ENCODE data around the gene TLE4. TPM values are rescaled to one million over a fixed set of nuclear protein-coding genes. Genes with fewer than 3 reads are reported as not detected.
"Not testable (repeated sequence)": the region's sequence is repeated elsewhere in the genome, so short reads cannot be mapped to it uniquely, and the experiment has no call there.

TLE4 gene
- total RNA-seq, 4 donors from 2014 or later = 30.1 to 32.9 (median 30.7) TPM

DNA sequence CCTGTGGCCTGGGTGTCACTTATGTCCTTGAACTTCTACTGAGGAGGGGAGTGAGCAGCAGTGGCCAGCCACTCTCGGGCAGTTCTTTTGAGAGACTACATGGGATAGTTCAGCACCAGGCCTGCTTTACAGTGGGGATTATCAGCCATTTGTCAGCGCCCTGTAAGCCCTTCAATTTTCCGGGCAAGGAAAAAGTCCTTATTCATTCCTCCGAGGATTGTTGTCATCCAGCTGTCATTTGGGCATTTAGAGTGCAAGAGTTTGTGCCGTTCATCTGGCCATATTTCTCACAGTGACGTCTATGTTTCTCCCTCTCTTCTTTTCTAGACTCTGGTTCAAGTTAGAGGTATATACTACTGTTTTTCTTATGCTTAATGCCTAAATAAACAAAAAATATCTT, 172.8 kb downstream of the TLE4 start:
- TF ChIP-seq, protein P1, sequence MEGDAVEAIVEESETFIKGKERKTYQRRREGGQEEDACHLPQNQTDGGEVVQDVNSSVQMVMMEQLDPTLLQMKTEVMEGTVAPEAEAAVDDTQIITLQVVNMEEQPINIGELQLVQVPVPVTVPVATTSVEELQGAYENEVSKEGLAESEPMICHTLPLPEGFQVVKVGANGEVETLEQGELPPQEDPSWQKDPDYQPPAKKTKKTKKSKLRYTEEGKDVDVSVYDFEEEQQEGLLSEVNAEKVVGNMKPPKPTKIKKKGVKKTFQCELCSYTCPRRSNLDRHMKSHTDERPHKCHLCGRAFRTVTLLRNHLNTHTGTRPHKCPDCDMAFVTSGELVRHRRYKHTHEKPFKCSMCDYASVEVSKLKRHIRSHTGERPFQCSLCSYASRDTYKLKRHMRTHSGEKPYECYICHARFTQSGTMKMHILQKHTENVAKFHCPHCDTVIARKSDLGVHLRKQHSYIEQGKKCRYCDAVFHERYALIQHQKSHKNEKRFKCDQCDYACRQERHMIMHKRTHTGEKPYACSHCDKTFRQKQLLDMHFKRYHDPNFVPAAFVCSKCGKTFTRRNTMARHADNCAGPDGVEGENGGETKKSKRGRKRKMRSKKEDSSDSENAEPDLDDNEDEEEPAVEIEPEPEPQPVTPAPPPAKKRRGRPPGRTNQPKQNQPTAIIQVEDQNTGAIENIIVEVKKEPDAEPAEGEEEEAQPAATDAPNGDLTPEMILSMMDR (IDR thresholded peaks at IDR 0.05) = no peak
- DNase-seq (ENCODE audit: low spot score) (no peak), ATAC-seq (ENCODE audit: low FRiP score) (no peak)

DNA sequence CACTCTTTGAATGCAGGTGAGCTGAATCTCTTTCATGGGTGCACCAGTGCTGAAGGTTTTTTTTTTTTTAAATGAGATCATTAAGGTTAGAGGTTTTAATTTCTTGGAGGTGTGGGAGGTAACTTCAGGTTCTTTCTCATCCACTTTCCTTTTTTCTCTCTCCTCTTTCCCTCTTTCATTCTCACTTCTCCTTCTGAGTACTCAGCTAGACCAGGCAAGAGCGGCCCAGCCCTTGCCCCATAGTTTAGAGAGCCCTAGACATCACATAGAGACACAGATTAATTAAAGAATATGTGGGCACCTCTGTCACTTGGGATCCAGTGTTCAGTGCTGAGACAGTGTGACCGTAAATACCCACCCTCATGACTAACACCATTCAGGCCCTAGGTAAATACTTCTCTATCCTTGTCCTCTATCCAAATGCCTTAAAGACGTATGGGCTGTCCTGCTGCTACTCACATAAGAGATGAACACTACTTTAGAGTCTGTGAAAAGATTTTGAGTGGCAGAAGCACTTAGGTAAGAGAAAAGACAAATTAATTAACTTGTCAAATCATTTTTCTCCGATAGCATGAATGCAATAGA, 174.1 kb downstream of the TLE4 start:
- ATAC-seq (ENCODE audit: low FRiP score) (no peak), DNase-seq (ENCODE audit: low spot score) (no peak)
- TF ChIP-seq, protein P1 (IDR thresholded peaks at IDR 0.05) = no peak

DNA sequence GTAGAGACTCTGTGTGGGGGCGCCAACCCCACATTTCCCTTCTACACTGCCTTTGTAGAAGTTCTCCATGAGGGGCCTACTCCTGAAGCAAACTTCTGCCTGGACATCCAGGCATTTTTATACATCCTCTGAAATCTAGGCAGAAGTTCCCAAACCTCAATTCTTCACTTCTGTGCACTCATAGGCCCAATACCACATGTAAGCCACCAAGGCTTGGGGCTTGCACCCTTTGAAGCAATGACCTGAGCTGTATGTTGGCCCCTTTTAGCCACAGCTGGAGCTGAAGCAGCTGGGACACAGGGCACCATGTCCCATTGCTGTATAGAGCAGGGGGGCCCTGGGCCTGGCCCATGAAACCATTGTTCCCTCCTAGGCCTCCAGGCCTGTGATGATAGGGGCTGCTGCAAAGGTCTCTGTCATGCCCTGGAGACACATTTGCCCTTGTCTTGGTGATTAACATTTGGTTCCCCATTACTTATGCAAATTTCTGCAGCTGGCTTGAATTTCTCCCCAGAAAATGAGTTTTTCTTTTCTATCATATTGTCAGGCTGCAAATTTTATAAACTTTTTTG, 180.2 kb downstream of the TLE4 start:
- ATAC-seq (ENCODE audit: low FRiP score); DNase-seq (ENCODE audit: low spot score): not testable (repeated sequence)

DNA sequence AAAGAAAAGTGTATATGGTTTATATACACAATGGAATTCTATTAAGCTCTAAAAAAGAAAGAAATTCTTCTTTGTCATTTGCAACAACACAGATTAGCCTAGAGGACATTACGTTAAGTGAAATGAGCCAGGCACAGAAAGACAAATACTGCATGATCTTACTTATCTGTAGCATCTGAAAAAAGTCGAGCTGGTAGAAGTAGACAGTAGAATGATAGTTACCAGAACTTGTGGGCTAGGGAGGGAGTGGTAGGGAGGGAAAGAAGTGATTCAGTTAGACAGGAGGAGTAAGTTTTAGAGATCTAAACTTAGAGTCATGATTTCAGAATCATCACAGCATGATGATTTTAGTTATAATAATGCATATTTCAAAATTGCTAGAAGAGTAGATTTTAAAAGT, 184.6 kb downstream of the TLE4 start:
- TF ChIP-seq, protein P1 (IDR thresholded peaks at IDR 0.05) = no peak
- DNase-seq (ENCODE audit: low spot score) (no peak), ATAC-seq (ENCODE audit: low FRiP score) (no peak)

DNA sequence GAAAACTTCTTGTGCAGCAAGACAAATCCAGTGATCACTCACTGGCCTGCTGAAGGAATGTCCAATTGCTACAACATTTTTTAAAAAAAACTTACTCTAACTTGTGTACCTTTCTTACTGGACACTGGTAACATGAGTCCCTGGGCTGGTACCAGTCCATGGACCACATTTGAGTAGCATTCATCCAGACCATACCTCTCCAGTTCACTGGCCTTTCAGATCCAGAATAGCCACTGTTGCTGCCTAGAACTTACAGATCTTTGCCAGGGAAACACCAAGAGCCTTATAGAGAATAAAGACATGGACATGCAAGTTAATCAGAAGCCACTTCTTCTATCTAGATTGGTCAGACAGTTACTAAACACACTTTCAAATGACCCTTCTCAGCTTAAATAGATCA, 185.3 kb downstream of the TLE4 start:
- DNase-seq (ENCODE audit: low spot score) = no peak
- TF ChIP-seq, protein P1 (IDR thresholded peaks at IDR 0.05) = no peak
- no peak for ATAC-seq (ENCODE audit: low FRiP score)

DNA sequence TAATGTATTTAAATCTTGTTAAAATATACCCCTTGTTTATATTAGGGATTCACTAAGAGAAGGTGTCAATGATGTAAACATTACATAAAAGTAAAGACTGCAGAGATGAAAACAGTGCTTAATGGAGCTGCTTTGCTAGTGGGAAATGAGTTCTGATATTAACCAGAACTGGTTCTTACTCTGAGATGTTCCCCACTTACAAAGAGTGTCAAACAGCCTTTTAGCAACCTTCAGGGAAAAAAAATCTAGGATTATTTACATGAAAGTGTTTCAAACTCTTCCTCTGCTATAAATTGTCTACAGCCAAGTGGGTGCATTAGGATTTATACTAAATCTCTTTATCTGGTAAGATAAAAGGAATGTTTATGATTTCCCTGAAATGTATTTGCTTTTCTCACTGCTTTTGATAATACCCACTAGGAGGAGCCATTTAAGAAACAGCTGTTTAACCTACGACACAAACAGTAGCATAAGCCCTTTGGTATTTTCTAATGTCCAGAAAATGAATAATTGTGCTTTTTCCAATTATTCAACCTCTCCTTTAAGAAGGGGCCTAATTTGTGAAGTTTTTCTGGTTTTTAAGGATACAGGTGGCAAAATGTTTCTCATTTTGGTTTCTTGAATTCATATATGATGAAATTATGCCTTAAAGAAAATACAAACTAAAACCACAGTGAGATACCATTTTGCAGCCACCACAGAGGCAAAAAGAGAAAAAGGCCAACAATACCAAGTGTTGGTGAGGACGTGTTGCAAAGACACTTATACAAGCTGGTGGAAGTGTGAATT, 186.3 kb downstream of the TLE4 start:
- ATAC-seq (ENCODE audit: low FRiP score) (no peak), DNase-seq (ENCODE audit: low spot score) (no peak)
- TF ChIP-seq, protein P1 (IDR thresholded peaks at IDR 0.05) = no peak

DNA sequence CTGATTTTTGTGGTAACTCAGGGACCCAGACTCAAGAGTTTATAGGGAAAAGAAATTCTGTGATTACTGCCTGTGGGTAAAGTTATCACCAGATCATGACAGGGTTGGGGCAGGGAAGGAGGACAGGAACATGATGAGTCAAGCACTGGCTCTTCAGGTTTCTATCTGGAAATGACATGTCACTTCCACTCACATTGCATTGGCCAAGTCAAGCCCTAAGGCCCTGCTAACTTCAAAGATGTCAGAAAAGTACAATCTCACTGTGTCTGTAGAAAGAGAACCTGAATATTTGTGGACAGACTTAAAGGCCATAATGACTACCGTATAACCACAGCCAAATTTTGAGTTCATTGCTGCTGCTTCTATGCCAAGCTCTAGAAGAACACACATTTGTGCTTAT, 187.7 kb downstream of the TLE4 start:
- ATAC-seq (ENCODE audit: low FRiP score) (no peak), DNase-seq (ENCODE audit: low spot score) (no peak)
- TF ChIP-seq, protein P1 (IDR thresholded peaks at IDR 0.05) = no peak
